LNCaP clone FGC (cell line): Measurements from ENCODE around the gene NRG3.

Source experiments
- DNase-seq: peaks from one replicate; pipeline ENCODE4 v3.0.0-alpha.2; 2011; ENCODE audit warnings: low read depth
- H3K4me3 ChIP-seq: 2 replicates; pipeline ENCODE4 v1.5.1; 2011; ENCODE audit warnings: mild to moderate bottlenecking, low read depth, low read length, control low read depth
- TF ChIP-seq, protein P1 (sequence below): IDR thresholded peaks from 2 replicates; pipeline ENCODE4 v1.5.1; 2012; ENCODE audit warnings: mild to moderate bottlenecking; ENCODE audit not compliant: control insufficient read depth, insufficient read depth; ENCODE audit errors: extremely low read depth

Gene NRG3

DNA sequence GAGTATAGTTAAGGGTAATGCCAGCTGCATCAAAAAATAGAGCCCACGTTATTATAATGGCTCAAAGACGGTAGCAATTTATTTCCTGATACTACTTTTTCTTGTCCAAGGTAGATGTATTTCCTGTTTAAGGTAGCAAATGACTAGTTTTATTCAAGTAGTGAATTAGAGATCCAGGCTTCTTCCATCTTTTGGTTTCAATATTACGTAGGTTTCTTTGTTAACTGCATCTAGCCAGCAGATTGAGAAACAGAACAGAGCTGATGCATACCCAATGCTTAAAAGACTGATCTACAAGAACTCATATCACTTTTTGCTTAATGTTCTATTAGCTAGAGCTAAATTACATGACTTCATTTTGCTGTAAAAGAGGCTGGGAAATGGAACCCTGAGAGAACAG lies 992.1 kb downstream of the NRG3 start:
- no peak for DNase-seq
- TF ChIP-seq, protein P1, sequence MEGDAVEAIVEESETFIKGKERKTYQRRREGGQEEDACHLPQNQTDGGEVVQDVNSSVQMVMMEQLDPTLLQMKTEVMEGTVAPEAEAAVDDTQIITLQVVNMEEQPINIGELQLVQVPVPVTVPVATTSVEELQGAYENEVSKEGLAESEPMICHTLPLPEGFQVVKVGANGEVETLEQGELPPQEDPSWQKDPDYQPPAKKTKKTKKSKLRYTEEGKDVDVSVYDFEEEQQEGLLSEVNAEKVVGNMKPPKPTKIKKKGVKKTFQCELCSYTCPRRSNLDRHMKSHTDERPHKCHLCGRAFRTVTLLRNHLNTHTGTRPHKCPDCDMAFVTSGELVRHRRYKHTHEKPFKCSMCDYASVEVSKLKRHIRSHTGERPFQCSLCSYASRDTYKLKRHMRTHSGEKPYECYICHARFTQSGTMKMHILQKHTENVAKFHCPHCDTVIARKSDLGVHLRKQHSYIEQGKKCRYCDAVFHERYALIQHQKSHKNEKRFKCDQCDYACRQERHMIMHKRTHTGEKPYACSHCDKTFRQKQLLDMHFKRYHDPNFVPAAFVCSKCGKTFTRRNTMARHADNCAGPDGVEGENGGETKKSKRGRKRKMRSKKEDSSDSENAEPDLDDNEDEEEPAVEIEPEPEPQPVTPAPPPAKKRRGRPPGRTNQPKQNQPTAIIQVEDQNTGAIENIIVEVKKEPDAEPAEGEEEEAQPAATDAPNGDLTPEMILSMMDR = no peak
- H3K4me3 ChIP-seq = no peak overlapping the region

DNA sequence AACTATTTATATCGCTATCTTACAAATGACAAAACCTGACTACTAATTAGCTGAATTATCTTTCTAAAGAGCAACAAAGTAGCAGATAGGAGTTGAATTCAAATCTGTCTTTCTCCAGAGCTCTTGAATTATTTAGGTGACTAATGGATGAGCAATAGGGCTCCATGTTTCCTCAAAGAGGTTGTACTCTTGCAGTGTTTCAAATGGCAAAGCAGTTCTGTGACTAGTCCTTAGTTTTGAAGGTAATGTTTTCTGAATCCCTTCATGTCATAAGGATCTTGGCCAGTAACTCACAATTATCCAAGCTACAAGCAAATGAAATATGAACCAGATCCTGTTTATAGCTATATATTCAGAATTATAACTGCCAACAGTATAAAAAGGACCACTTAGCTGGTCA lies 999.7 kb downstream of the NRG3 start:
- H3K4me3 ChIP-seq = no peak overlapping the region
- TF ChIP-seq, protein P1 = no peak

DNA sequence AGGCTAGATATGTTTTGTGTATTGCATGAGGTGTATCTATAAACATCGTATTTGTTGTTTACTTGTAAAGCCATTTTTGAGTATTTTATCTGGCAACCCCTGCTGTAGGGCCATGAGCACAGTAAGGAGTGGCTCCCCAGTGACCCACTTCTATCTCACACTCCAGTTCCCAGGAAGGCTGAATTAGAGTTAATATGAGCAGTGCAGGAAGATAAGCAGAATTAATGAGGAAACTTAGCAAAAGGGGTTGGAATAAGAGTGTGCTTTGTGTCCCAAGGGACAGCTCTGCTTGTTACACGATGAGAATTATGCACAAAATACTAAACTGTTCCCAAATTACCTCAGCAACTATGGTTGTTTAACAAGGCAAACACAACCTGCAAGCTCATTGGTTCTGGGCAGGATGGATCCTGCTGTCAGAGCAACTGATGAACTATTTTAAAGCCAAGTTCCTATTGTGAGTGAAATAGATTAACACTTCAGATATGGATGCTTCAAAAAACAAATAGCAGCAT lies 1005.8 kb downstream of the NRG3 start:
- DNase-seq = no peak

More for the DNA sequence above, 999.7 kb downstream of the NRG3 start:
- DNase-seq = no peak

DNA sequence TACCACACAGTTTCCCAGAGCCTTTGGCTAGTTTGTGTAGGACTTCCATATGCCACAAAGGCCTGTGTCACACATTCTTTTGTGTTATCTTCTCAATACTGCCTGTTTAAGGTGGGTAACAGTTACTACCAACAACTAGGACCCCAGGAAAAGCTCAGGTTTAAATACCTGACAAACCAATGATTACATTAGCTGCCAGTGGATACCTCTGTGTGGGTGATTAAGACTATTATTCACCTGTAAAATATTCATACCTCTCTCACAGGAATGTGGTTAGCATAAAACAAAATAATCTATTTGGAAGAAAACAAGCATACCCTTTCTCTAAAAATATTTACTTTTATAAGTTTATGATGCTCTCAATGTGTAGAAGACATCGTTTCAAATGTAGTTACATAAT lies 1007.7 kb downstream of the NRG3 start:
- no peak overlapping the region for H3K4me3 ChIP-seq
- no peak for DNase-seq
- TF ChIP-seq, protein P1 = no peak

More for the DNA sequence above, 1005.8 kb downstream of the NRG3 start:
- TF ChIP-seq, protein P1 = no peak
- no peak overlapping the region for H3K4me3 ChIP-seq

DNA sequence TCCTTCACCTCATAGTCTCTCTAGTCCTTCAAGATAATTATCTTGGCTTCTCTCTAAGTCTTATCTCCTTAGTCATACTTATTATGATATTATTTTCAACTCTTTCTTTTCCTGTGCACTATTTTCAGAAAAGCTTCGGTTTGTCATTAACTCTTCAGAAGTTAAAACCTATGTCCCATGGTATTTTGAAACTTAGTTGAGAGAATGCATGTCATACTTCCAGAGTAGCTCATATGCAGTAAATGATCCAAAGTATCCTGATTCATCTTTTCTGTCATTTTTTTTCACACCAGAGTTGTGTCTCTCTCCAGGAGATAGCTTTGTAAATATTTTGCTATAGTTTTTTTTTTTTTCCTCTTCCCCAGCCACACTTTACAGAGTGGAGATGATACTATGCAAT lies 1008.6 kb downstream of the NRG3 start:
- H3K4me3 ChIP-seq = no peak overlapping the region
- DNase-seq = no peak
- TF ChIP-seq, protein P1 = no peak

DNA sequence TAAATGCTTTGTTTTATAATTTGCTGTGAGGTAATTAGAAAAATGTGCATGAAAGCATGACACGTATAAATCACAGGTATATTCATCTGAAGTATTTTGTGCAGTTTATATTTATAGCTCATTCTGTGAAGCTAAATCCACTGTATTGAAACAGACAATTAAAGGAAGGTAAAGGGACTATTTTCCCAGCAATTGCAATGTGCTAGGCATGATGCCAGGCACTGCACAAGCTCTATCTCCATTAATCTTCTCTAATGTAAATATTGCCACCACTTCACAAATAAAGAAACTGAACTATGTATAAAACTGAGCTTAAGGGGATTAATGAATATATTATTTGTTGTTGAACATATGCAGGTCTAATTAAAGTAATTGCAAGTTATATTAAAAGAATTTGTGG lies 1012.5 kb downstream of the NRG3 start:
- H3K4me3 ChIP-seq = no peak overlapping the region
- TF ChIP-seq, protein P1 = no peak
- DNase-seq = peak; percentile 75

DNA sequence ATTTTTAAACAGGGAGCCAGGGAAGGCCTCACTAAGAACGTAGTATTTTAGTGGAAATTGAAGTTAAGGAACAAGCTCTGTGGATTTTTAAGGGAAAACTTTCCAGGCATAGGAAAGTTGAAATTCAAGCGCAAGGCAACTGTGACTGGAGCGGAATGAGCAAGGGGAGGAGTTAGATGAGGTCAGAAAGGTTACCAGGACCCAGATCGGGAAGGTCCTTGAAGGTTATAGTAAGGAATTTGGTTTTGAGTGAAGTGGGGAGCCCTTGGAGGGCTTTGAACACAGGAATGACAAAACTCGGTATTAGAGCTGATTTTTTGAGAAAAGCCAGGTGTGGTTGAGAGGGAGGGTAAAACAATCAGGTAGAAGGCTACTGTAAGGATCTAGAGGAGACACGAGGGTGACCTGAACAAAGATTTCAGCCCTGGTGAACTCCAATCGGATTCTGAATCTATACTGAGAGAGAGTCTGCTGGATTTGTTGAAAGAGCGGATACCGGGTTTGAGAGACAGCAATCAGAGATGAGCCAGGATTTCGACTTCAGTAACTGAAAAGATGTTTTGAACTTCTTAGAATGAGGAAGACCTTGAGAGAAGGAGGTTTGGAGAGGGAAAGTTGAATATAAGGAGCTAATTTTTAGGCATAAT lies 1013.9 kb downstream of the NRG3 start:
- TF ChIP-seq, protein P1 = no peak
- H3K4me3 ChIP-seq = no peak overlapping the region
- DNase-seq = no peak
